HCEC 1CT (cell line): ENCODE data around the gene IL6.
"Not testable (repeated sequence)": the region's sequence is repeated elsewhere in the genome, so short reads cannot be mapped to it uniquely, and the experiment has no call there.

ENCODE experiments used
- DNase-seq: peaks from one replicate; pipeline ENCODE4 v3.0.0-alpha.2; 2017

The IL6 gene

GRCh38 chr7:22726907-22727713 lies at the start of gene IL6:
Gene IL6 (plus strand): TSS chr7:22727200. CDS start chr7:22727263, 63 bp downstream.
- peak; percentile 91 for DNase-seq

- not testable (repeated sequence) for DNase-seq
Observed at GRCh38 chr7:22677263-22677662, 49.7 kb upstream of the IL6 start.

- no peak for DNase-seq
Observed at GRCh38 chr7:22677680-22678079, 49.3 kb upstream of the IL6 start.

- DNase-seq = no peak
Observed at GRCh38 chr7:22680482-22680911, 46.5 kb upstream of the IL6 start.

- DNase-seq = no peak
Observed at GRCh38 chr7:22681312-22681711, 45.7 kb upstream of the IL6 start.

GRCh38 chr7:22681852-22682657 lies 44.9 kb upstream of the IL6 start:
- no peak for DNase-seq

- DNase-seq = no peak
Observed at GRCh38 chr7:22683379-22683778, 43.6 kb upstream of the IL6 start.

GRCh38 chr7:22686620-22687019 lies 40.4 kb upstream of the IL6 start:
- DNase-seq = no peak

GRCh38 chr7:22688084-22688483 lies 38.9 kb upstream of the IL6 start:
- no peak for DNase-seq

- DNase-seq = not testable (repeated sequence)
Observed at GRCh38 chr7:22688934-22689333, 38.1 kb upstream of the IL6 start.

- no peak for DNase-seq
Observed at GRCh38 chr7:22694597-22695207, 32.3 kb upstream of the IL6 start.

GRCh38 chr7:22695476-22696132 lies 31.4 kb upstream of the IL6 start:
- DNase-seq = no peak

GRCh38 chr7:22696541-22697228 lies 30.3 kb upstream of the IL6 start:
- no peak for DNase-seq

GRCh38 chr7:22697322-22697859 lies 29.6 kb upstream of the IL6 start:
- no peak for DNase-seq

- no peak for DNase-seq
Observed at GRCh38 chr7:22697876-22698606, 29.0 kb upstream of the IL6 start.

GRCh38 chr7:22698767-22699166 lies 28.2 kb upstream of the IL6 start:
- DNase-seq = no peak

GRCh38 chr7:22700559-22701002 lies 26.4 kb upstream of the IL6 start:
- DNase-seq = peak; percentile 44

- DNase-seq = peak; percentile 32
Observed at GRCh38 chr7:22702516-22702915, 24.5 kb upstream of the IL6 start.

GRCh38 chr7:22703107-22703855 lies 23.7 kb upstream of the IL6 start:
- DNase-seq = not testable (repeated sequence)

- not testable (repeated sequence) for DNase-seq
Observed at GRCh38 chr7:22703978-22704610, 22.9 kb upstream of the IL6 start.
